IMR-90 (cell line): ENCODE measurements around the gene SMIM21. TPM values are rescaled to one million over a fixed set of nuclear protein-coding genes. Genes with fewer than 3 reads are reported as not detected.

Experiments
- ATAC-seq: fragments of 200-7000 bp; cut with Tn5 transposase; 2 replicates; pipeline ENCODE4 v1.9.1; 2020; ENCODE audit warnings: low read depth, mild to moderate bottlenecking, moderate library complexity
- BruUV-seq: library from RNA; stranded (reverse); fragments of 400-500 nt; replicated peaks from 2 replicates; lab custom pipeline; 2021; lab: Mats Ljungman, UMichigan
- CTCF ChIA-PET: fragments of 300-600 bp; formaldehyde crosslinking; extraction: SDS; loops from one replicate; lab custom pipeline; 2021; ENCODE audit warnings: antibody characterized with exemption; lab: Yijun Ruan, JAX
- POLR2A ChIA-PET: fragments of 300-600 bp; sonication (Branson Sonifier 250); formaldehyde crosslinking; loops from one replicate; lab custom pipeline; 2022; ENCODE audit warnings: antibody characterized with exemption; ENCODE audit not compliant: unreplicated experiment; lab: Charles Lee
- DNase-seq: peaks from one replicate; pipeline ENCODE4 v3.0.0; 2013
- H2AFZ ChIP-seq: replicated peaks from 2 replicates; pipeline ENCODE3; 2013; ENCODE audit warnings: low read length, mild to moderate bottlenecking; ENCODE audit not compliant: poor library complexity
- H2AK5ac ChIP-seq: 2 replicates; pipeline ENCODE4 v1.6.1; 2013; ENCODE audit warnings: low read depth, low read length, inconsistent platforms
- H2AK9ac ChIP-seq: replicated peaks from 2 replicates; pipeline ENCODE3; 2013; ENCODE audit warnings: mild to moderate bottlenecking, low read depth, low read length, moderate library complexity; ENCODE audit not compliant: poor library complexity
- H2BK120ac ChIP-seq: 2 replicates; pipeline ENCODE4 v1.6.1; 2013; ENCODE audit warnings: low read depth, low read length, inconsistent platforms
- H2BK15ac ChIP-seq: 3 replicates; pipeline ENCODE4 v1.6.1; 2013; ENCODE audit warnings: low read depth, low read length, inconsistent platforms
- H2BK20ac ChIP-seq: 2 replicates; pipeline ENCODE4 v1.6.1; 2013; ENCODE audit warnings: low read depth, mild to moderate bottlenecking, inconsistent platforms, low read length, moderate library complexity
- H2BK5ac ChIP-seq: 2 replicates; pipeline ENCODE4 v1.6.1; 2013; ENCODE audit warnings: mild to moderate bottlenecking, low read depth, low read length, inconsistent platforms; ENCODE audit not compliant: poor library complexity, severe bottlenecking
- H3K14ac ChIP-seq: replicated peaks from 2 replicates; pipeline ENCODE4 v1.6.1; 2013; ENCODE audit warnings: low read depth, low read length, inconsistent platforms
- H3K18ac ChIP-seq: 2 replicates; pipeline ENCODE4 v1.6.1; 2013; ENCODE audit warnings: low read depth, low read length, control low read depth
- H3K23ac ChIP-seq: 2 replicates; pipeline ENCODE4 v1.6.1; 2013; ENCODE audit warnings: low read depth, low read length, inconsistent platforms
- H3K27ac ChIP-seq: 2 replicates; pipeline ENCODE4 v1.5.1; 2013; ENCODE audit warnings: mild to moderate bottlenecking, control low read depth, low read length; ENCODE audit not compliant: insufficient read depth
- H3K27me3 ChIP-seq: 2 replicates; pipeline ENCODE4 v1.6.1; 2013; ENCODE audit warnings: low read length; ENCODE audit not compliant: control insufficient read depth, insufficient read depth
- H3K36me3 ChIP-seq: 2 replicates; pipeline ENCODE4 v1.6.1; 2013; ENCODE audit warnings: low read length, mixed read lengths; ENCODE audit not compliant: control insufficient read depth, insufficient read depth
- H3K4ac ChIP-seq: 2 replicates; pipeline ENCODE4 v1.6.1; 2013; ENCODE audit warnings: low read depth, low read length, inconsistent platforms
- H3K4me1 ChIP-seq: 2 replicates; pipeline ENCODE4 v1.6.1; 2013; ENCODE audit warnings: low read length, mixed read lengths; ENCODE audit not compliant: control insufficient read depth, insufficient read depth
- H3K4me2 ChIP-seq: 2 replicates; pipeline ENCODE4 v1.6.1; 2013; ENCODE audit warnings: low read depth, mild to moderate bottlenecking, control low read depth, low read length, moderate library complexity
- H3K4me3 ChIP-seq: 2 replicates; pipeline ENCODE4 v1.5.1; 2013; ENCODE audit warnings: low read depth, mild to moderate bottlenecking, control low read depth, low read length, moderate library complexity; ENCODE audit not compliant: insufficient read depth
- H3K56ac ChIP-seq: 2 replicates; pipeline ENCODE4 v1.6.1; 2013; ENCODE audit warnings: low read length, inconsistent platforms; ENCODE audit not compliant: insufficient read depth; ENCODE audit errors: extremely low read depth
- H3K79me1 ChIP-seq, 2 experiments: 2 replicates each; pipeline ENCODE4 v1.6.1; 2013; ENCODE audit warnings: low read length in 2 of 2, inconsistent platforms in 1 of 2, low read depth in 1 of 2
- H3K9ac ChIP-seq: 2 replicates; pipeline ENCODE4 v1.6.1; 2013; ENCODE audit warnings: low read depth, low read length, control low read depth
- H3K9me1 ChIP-seq: 2 replicates; pipeline ENCODE4 v1.6.1; 2013; ENCODE audit warnings: low read length, inconsistent platforms; ENCODE audit not compliant: insufficient read depth
- H3K9me3 ChIP-seq: 2 replicates; pipeline ENCODE4 v1.6.1; 2013; ENCODE audit warnings: low read length; ENCODE audit not compliant: control insufficient read depth, insufficient read depth
- H4K20me1 ChIP-seq: 2 replicates; pipeline ENCODE4 v1.6.1; 2013; ENCODE audit warnings: low read length, inconsistent platforms; ENCODE audit not compliant: insufficient read depth
- H4K5ac ChIP-seq: 2 replicates; pipeline ENCODE4 v1.6.1; 2013; ENCODE audit warnings: mild to moderate bottlenecking, low read depth, low read length, control low read depth
- H4K8ac ChIP-seq, 2 experiments: 2 replicates each; pipeline ENCODE4 v1.6.1; 2013; ENCODE audit warnings: low read depth in 2 of 2, low read length in 2 of 2, control low read depth in 1 of 2, inconsistent platforms in 1 of 2
- H4K91ac ChIP-seq: 2 replicates; pipeline ENCODE4 v1.6.1; 2013; ENCODE audit warnings: low read depth, low read length, inconsistent platforms; ENCODE audit not compliant: insufficient read depth
- CEBPB ChIP-seq: IDR thresholded peaks from 2 replicates; pipeline ENCODE4 v1.6.1; 2012; ENCODE audit warnings: low read depth, low read length, improper control_type of control experiment
- USF2 ChIP-seq: fragments of 150-350 bp; IDR thresholded peaks from 2 replicates; pipeline ENCODE4 v1.6.1; 2017; ENCODE audit warnings: mild to moderate bottlenecking, antibody characterized with exemption, low read length, low read depth
- WGBS, 2 experiments: methylation state at CpG; one replicate each; pipeline versions ENCODE4 v1.1.5 to v1.1.7; 2013; ENCODE audit warnings: missing lambda C conversion rate in 2 of 2; ENCODE audit not compliant: insufficient read length in 1 of 2; ENCODE audit errors: extremely low coverage in 2 of 2; 5-methylcytosine and 5-hydroxymethylcytosine counted together
- dilution Hi-C: fragments of 300-500 bp; cut with HindIII; formaldehyde crosslinking; loops from one replicate; pipeline ENCODE4 v1.14.3; 2018; ENCODE audit warnings: low sequenced_read_pairs; ENCODE audit not compliant: unreplicated experiment
- in situ Hi-C: fragments of 300-500 bp; cut with MboI; formaldehyde crosslinking; loops from 3 replicates; pipeline ENCODE4 v1.14.3; 2019; ENCODE audit warnings: low sequenced_read_pairs, inconsistent platforms, mixed read lengths
- intact Hi-C: fragments of 100-400 bp; cut with micrococcal nuclease; formaldehyde crosslinking; loops from 2 replicates; pipeline ENCODE4 v1.10.0; 2022
- polyA plus RNA-seq, 3 experiments: library from polyadenylated mRNA; depleted of rRNA; stranded (reverse); fragments of >200 nt; gene quantifications; 2 replicates each; pipeline ENCODE4 v1.2.3, GENCODE V29; 2012; ENCODE audit warnings: low replicate concordance in 1 of 3
- total RNA-seq: library from RNA; depleted of rRNA; stranded (reverse); fragments of >200 nt; gene quantifications from 2 replicates; pipeline ENCODE4 v1.2.3, GENCODE V29; 2012

SMIM21 gene
- total and polyA plus RNA-seq, 2 of the 4 experiments (the other 2 are of a cell fraction) = not detected

- peak overlapping the region; percentile 45; the same call in 1 of the 2 replicates for H3K27ac ChIP-seq
- CTCF ChIA-PET = interaction anchor here (0.6 kb wide), 1 partner anchor 435 kb away, joined by 3 read pairs; no protein-coding TSS in a partner anchor
- dilution Hi-C loops = no loop called here
Observed at GRCh38 chr18:75474332-75474731, 46.8 kb upstream of the SMIM21 start.

More at GRCh38 chr18:75474332-75474731, 46.8 kb upstream of the SMIM21 start:
- H2AK9ac ChIP-seq = no peak overlapping the region
- H3K9me1 ChIP-seq = peaks cover 3% of the 10 kb centered on the region; the same call in 1 of the 2 replicates
- H2BK15ac ChIP-seq = peak overlapping the region; percentile 92; the same call in 2 of the 3 replicates
- H3K36me3 ChIP-seq = no peaks in the 10 kb centered on the region
- H3K23ac ChIP-seq = no peak overlapping the region
- peak overlapping the region; percentile 45 for H4K5ac ChIP-seq
- H3K4me1 ChIP-seq = peaks cover 7% of the 10 kb centered on the region
- H3K79me1 ChIP-seq = no peaks in the 10 kb centered on the region
- no peak overlapping the region; the same call in 1 of the 2 replicates for H2AK5ac ChIP-seq
- peak overlapping the region; percentile 24; the same call in 1 of the 2 replicates for H3K14ac ChIP-seq
- H2BK20ac ChIP-seq = peak overlapping the region; percentile 79
- H3K4ac ChIP-seq = peak overlapping the region; percentile 55; the same call in 1 of the 2 replicates
- POLR2A ChIA-PET = no interaction called here
- no peak overlapping the region for H3K9ac ChIP-seq
- ATAC-seq = no peak
- DNase-seq = no peak
- H3K4me2 ChIP-seq = no peak overlapping the region
- no peaks in the 10 kb centered on the region; the same call in 1 of the 2 replicates for H3K27me3 ChIP-seq
- in situ Hi-C loops (no loop called here), intact Hi-C loops (loop anchor here (10.0 kb wide), 1 partner anchor 870 kb away; no protein-coding TSS in a partner anchor)
- H2BK120ac ChIP-seq = peak overlapping the region; percentile 94
- H4K20me1 ChIP-seq = no peaks in the 10 kb centered on the region
- no peaks in the 10 kb centered on the region for H3K9me3 ChIP-seq
- no TSS peak for BruUV-seq
- no peak overlapping the region for H3K56ac ChIP-seq
- no peak overlapping the region for H2BK5ac ChIP-seq
- H3K4me3 ChIP-seq = no peak overlapping the region
- no peak overlapping the region for H2AFZ ChIP-seq
- H3K18ac ChIP-seq = peak overlapping the region; percentile 85
- no peak overlapping the region for H4K8ac ChIP-seq
- no peak for TF ChIP-seq USF2
- TF ChIP-seq CEBPB = peak; percentile 51
- H4K91ac ChIP-seq = peak overlapping the region; percentile 54
- no CpG with 5 or more reads among the region's 2 CpGs for WGBS, 2 experiments
